SK-N-SH (cell line): ENCODE data around the gene PMIS2. TPM values are rescaled to one million over a fixed set of nuclear protein-coding genes. Genes with fewer than 3 reads are reported as not detected.
"Not testable (repeated sequence)": the region's sequence is repeated elsewhere in the genome, so short reads cannot be mapped to it uniquely, and the experiment has no call there.

ENCODE experiments used
- CTCF ChIA-PET: fragments of 300-600, 350-600 bp; formaldehyde crosslinking; extraction: SDS; loops from one replicate; lab custom pipeline; 2021; lab: Yijun Ruan, JAX
- POLR2A ChIA-PET: fragments of 350-600 bp; sonication (Branson Sonifier 250); formaldehyde crosslinking; extraction: SDS; loops from one replicate; lab custom pipeline; 2020; ENCODE audit warnings: antibody characterized with exemption, inconsistent platforms; lab: Yijun Ruan, JAX
- DNase-seq: peaks from one replicate; pipeline ENCODE4 v3.0.0; 2012
- H2AFZ ChIP-seq: fragments of 200-600 bp; sonication (generic); 2 replicates; pipeline ENCODE4 v1.8.1; 2016; ENCODE audit warnings: antibody characterized with exemption, mild to moderate bottlenecking, low read depth
- H3F3A ChIP-seq: fragments of 200-600 bp; sonication (generic); replicated peaks from 2 replicates; pipeline ENCODE3; 2016; ENCODE audit warnings: antibody characterized with exemption, mild to moderate bottlenecking; ENCODE audit not compliant: insufficient read depth
- H3K27ac ChIP-seq, 2 experiments: fragments of 200-500 bp in 1 of 2; fragments of 200-600 bp in 1 of 2; sonication (Bioruptor generic) in 1 of 2; sonication (generic), shearing (Covaris generic) in 1 of 2; 2 replicates each; pipeline versions ENCODE4 v1.5.1 to v1.6.1; 2014 to 2016; ENCODE audit warnings: low read depth in 2 of 2, inconsistent platforms in 1 of 2, low read length in 1 of 2, mild to moderate bottlenecking in 1 of 2, mixed read lengths in 1 of 2
- H3K27me3 ChIP-seq: fragments of 200-600 bp; sonication (generic), shearing (Covaris generic); 2 replicates; pipeline ENCODE4 v1.6.1; 2016; ENCODE audit warnings: mixed run types; ENCODE audit not compliant: insufficient read depth
- H3K36me3 ChIP-seq, 2 experiments: fragments of 200-500 bp in 1 of 2; fragments of 200-600 bp in 1 of 2; sonication (Bioruptor generic) in 1 of 2; sonication (generic) in 1 of 2; replicated peaks in 1 of 2; 2 replicates each; pipeline versions ENCODE3 to v1.5.1; 2014 to 2016; ENCODE audit warnings: low read length in 1 of 2, mild to moderate bottlenecking in 1 of 2; ENCODE audit not compliant: insufficient read depth in 2 of 2, control insufficient read depth in 1 of 2
- H3K4me1 ChIP-seq, 2 experiments: fragments of 200-500 bp in 1 of 2; fragments of 200-600 bp in 1 of 2; sonication (Bioruptor generic) in 1 of 2; sonication (generic), shearing (Covaris generic) in 1 of 2; 2 replicates each; pipeline versions ENCODE4 v1.5.1 to v1.6.1; 2014 to 2016; ENCODE audit warnings: low read depth in 1 of 2, low read length in 1 of 2, mixed run types in 1 of 2; ENCODE audit not compliant: insufficient read depth in 2 of 2, control insufficient read depth in 1 of 2
- H3K4me2 ChIP-seq: fragments of 200-600 bp; sonication (generic), shearing (Covaris generic); 2 replicates; pipeline ENCODE4 v1.6.1; 2017; ENCODE audit warnings: mixed run types
- H3K4me3 ChIP-seq, 2 experiments: fragments of 200-500 bp in 1 of 2; fragments of 200-600 bp in 1 of 2; sonication (Bioruptor generic) in 1 of 2; sonication (generic), shearing (Covaris generic) in 1 of 2; 2 replicates each; pipeline versions ENCODE4 v1.5.1 to v1.8.1; 2014 to 2016; ENCODE audit warnings: low read depth in 2 of 2, inconsistent platforms in 1 of 2, low read length in 1 of 2, mild to moderate bottlenecking in 1 of 2, mixed read lengths in 1 of 2, moderate library complexity in 1 of 2
- H3K79me2 ChIP-seq: fragments of 200-600 bp; sonication (generic); 2 replicates; pipeline ENCODE4 v1.8.1; 2017; ENCODE audit warnings: mild to moderate bottlenecking; ENCODE audit not compliant: insufficient read depth
- H3K9ac ChIP-seq: fragments of 200-600 bp; sonication (generic); 2 replicates; pipeline ENCODE4 v1.6.1; 2017; ENCODE audit warnings: mixed run types
- H3K9me2 ChIP-seq: fragments of 200-600 bp; sonication (generic); 2 replicates; pipeline ENCODE4 v1.6.1; 2017; ENCODE audit warnings: mixed run types
- H3K9me3 ChIP-seq: fragments of 200-600 bp; sonication (generic); 2 replicates; pipeline ENCODE4 v1.6.1; 2017; ENCODE audit warnings: mixed run types, mild to moderate bottlenecking, moderate library complexity
- H4K20me1 ChIP-seq: fragments of 200-600 bp; sonication (generic); 2 replicates; pipeline ENCODE4 v1.6.1; 2017; ENCODE audit warnings: mild to moderate bottlenecking, mixed run types; ENCODE audit not compliant: insufficient read depth
- CHD2 ChIP-seq: fragments of 150-350 bp; IDR thresholded peaks from 2 replicates; pipeline ENCODE4 v1.6.1; 2018; ENCODE audit warnings: low read length; ENCODE audit not compliant: partially characterized antibody
- CTCF ChIP-seq: fragments of 200-600 bp; sonication (generic); IDR thresholded peaks from 2 replicates; pipeline ENCODE4 v1.6.1; 2017; ENCODE audit warnings: antibody characterized with exemption, mild to moderate bottlenecking, moderate library complexity
- FOXM1 ChIP-seq: IDR thresholded peaks from 2 replicates; pipeline ENCODE4 v1.4.0; 2012; ENCODE audit warnings: low read depth, mild to moderate bottlenecking
- GATA2 ChIP-seq: sonication (generic); formaldehyde crosslinking; IDR thresholded peaks from 2 replicates; pipeline ENCODE4 v1.5.0; 2020; ENCODE audit warnings: mild to moderate bottlenecking, missing genetic modification reagents
- MEF2A ChIP-seq: IDR thresholded peaks from 2 replicates; pipeline ENCODE4 v1.4.0; 2012; ENCODE audit warnings: low read depth, borderline replicate concordance
- NFIC ChIP-seq: IDR thresholded peaks from 2 replicates; pipeline ENCODE4 v1.4.0; 2012; ENCODE audit warnings: borderline replicate concordance
- PBX3 ChIP-seq: IDR thresholded peaks from 2 replicates; pipeline ENCODE4; 2012
- RXRA ChIP-seq: IDR thresholded peaks from 2 replicates; pipeline ENCODE4 v1.4.0; 2012; ENCODE audit warnings: low read depth, mild to moderate bottlenecking, borderline replicate concordance
- SMC3 ChIP-seq: IDR thresholded peaks from 2 replicates; pipeline ENCODE4 v1.6.1; 2012; ENCODE audit warnings: low read depth, low read length, improper control_type of control experiment
- TCF12 ChIP-seq: IDR thresholded peaks from 2 replicates; pipeline ENCODE4 v1.4.0; 2012
- ZBTB33 ChIP-seq: IDR thresholded peaks from 2 replicates; pipeline ENCODE4 v1.4.0; 2012; ENCODE audit warnings: low read depth, borderline replicate concordance
- WGBS: methylation state at CpG from one replicate; pipeline ENCODE4 v1.1.6; 2017; ENCODE audit warnings: low lambda C conversion rate; 5-methylcytosine and 5-hydroxymethylcytosine counted together
- polyA plus RNA-seq, 3 experiments: library from polyadenylated mRNA; depleted of rRNA; stranded (reverse); fragments of >200 nt; gene quantifications; 2 replicates each; pipeline ENCODE4 v1.2.3, GENCODE V29; 2012

Gene PMIS2
- polyA plus RNA-seq, 1 of the 3 experiments (the other 2 are of a cell fraction), result not detected

- WGBS, result 8% methylated on average over 4 of the region's 4 CpGs
- POLR2A ChIA-PET, result interaction anchor here (0.6 kb wide), 1 partner anchor 134 kb away, joined by 4 read pairs; no protein-coding TSS in a partner anchor
- no peak overlapping the region for H3K9ac ChIP-seq
- H3K9me3 ChIP-seq, result no peaks in the 10 kb centered on the region
- H3K4me3 ChIP-seq, result no peak overlapping the region
- TF ChIP-seq ZBTB33 (no peak), PBX3 (peak; percentile 62)
- no peak overlapping the region for H2AFZ ChIP-seq
- H3F3A ChIP-seq, result no peaks in the 10 kb centered on the region
- H3K79me2 ChIP-seq, result no peaks in the 10 kb centered on the region
- H3K9me2 ChIP-seq, result no peaks in the 10 kb centered on the region
- peaks cover 25% of the 10 kb centered on the region; the same call in 1 of the 2 replicates for H3K27me3 ChIP-seq
- H3K4me2 ChIP-seq, result no peak overlapping the region
- CTCF ChIA-PET, result no interaction called here
- peak; percentile 43 for DNase-seq
- no peaks in the 10 kb centered on the region for H3K36me3 ChIP-seq
- H3K4me1 ChIP-seq, result no peaks in the 10 kb centered on the region
- H3K27ac ChIP-seq, result no peak overlapping the region
- no peaks in the 10 kb centered on the region for H4K20me1 ChIP-seq
These were observed 10.5 kb downstream of the PMIS2 start for GRCh38 chr19:35596366-35596999.

DNA sequence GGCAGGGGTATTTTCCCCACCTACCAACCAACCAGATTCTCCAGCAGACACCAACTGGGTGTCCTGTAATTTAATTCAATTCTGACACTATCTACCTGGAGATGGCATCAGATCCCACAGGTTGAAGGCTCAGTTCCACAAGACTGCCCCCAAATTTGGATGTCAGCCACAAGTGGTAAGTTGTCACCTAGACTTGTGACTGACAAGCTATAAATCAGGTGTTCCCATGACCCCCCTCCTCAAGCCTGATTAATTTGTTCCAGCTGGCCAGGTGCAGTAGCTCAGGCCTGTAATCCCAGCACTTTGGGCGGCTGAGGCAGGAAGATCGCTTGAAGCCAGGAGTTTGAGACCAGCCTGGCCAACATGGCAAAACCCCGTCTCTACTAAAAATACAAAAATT lies 16.0 kb downstream of the PMIS2 start:
- Histone ChIP-seq H4K20me1 (no peaks in the 10 kb centered on the region), H3K79me2 (no peaks in the 10 kb centered on the region), H3K9ac (no peak overlapping the region), H3K27ac (no peak overlapping the region), H3K9me3 (no peaks in the 10 kb centered on the region), H3K4me3 (no peak overlapping the region), H3K36me3 (no peaks in the 10 kb centered on the region), H3K4me1 (no peaks in the 10 kb centered on the region), H3K27me3 (peaks cover 34% of the 10 kb centered on the region; the same call in 1 of the 2 replicates), H3F3A (no peaks in the 10 kb centered on the region), H2AFZ (no peak overlapping the region), H3K4me2 (no peak overlapping the region), H3K9me2 (no peaks in the 10 kb centered on the region)
- no peak for TF ChIP-seq MEF2A
- no peak for TF ChIP-seq FOXM1
- no peak for TF ChIP-seq CTCF
- no peak for TF ChIP-seq NFIC
- TF ChIP-seq SMC3, result no peak
- TF ChIP-seq TCF12, result no peak
- no peak for TF ChIP-seq CHD2
- no peak for TF ChIP-seq RXRA
- TF ChIP-seq GATA2 (CRISPR knock-in tag), result no peak
- 10% methylated on average over 3 of the region's 3 CpGs for WGBS
- DNase-seq, result no peak
- ChIA-PET POLR2A (no interaction called here), CTCF (no interaction called here)

DNA sequence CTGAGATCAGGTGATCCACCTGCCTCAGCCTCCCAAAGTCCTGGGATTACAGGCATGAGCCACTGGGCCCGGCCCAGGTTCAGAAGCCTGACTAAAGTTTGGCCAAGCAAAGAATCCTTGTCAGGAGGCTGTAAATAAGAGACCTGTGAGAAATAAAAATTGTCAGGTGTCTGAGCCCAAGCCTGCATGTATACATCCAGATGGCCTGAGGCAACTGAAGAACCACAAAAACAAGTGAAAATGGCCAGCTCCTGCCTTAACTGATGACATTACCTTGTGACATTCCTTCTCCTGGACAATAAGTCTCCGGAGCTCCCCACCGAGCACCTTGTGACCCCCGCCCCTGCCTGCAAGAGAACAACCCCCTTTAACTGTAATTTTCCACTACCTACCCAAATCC lies 18.5 kb downstream of the PMIS2 start:
- not testable (repeated sequence) for H3K79me2 ChIP-seq, H3K9me2 ChIP-seq, H3F3A ChIP-seq, H3K4me3 ChIP-seq, H3K4me2 ChIP-seq, H3K36me3 ChIP-seq, H3K27ac ChIP-seq, H4K20me1 ChIP-seq, H3K9me3 ChIP-seq, H3K4me1 ChIP-seq, DNase-seq, H2AFZ ChIP-seq, H3K9ac ChIP-seq
- peaks cover 34% of the 10 kb centered on the region; the same call in 1 of the 2 replicates for H3K27me3 ChIP-seq
- WGBS, result 27% methylated on average over 4 of the region's 4 CpGs
- POLR2A ChIA-PET, result interaction anchor here (0.7 kb wide), 1 partner anchor 461 kb away, joined by 3 read pairs; no protein-coding TSS in a partner anchor
- CTCF ChIA-PET, result interaction anchor here (0.9 to 1.9 kb wide), 2 partner anchors 12 to 17 kb away, joined by 3 to 7 read pairs; no protein-coding TSS in a partner anchor

DNA sequence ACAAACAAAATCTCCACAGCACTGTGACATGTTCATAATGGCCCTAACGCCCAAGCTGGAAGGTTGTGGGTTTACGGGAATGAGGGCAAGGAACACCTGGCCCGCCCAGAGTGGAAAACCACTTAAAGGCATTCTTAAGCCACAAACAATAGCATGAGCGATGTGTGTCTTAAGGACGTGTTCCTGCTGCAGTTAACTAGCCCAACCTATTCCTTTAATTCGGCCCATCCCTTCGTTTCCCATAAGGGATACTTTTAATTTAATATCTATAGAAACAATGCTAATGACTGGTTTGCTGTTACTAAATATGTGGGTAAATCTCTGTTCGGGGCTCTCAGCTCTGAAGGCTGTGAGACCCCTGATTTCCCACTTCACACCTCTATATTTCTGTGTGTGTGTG lies 21.2 kb downstream of the PMIS2 start:
- CTCF ChIA-PET, result interaction anchor here (1.3 to 2.1 kb wide), 3 partner anchors 51 to 96 kb away, joined by 3 to 5 read pairs (median 5); no protein-coding TSS in a partner anchor
- POLR2A ChIA-PET, result not testable (repeated sequence)

More for the DNA sequence above, 21.2 kb downstream of the PMIS2 start:
- DNase-seq, H3K4me2 ChIP-seq, H3K9ac ChIP-seq, H2AFZ ChIP-seq, H3K9me2 ChIP-seq, H3K27ac ChIP-seq, H3F3A ChIP-seq, H3K4me1 ChIP-seq, H3K4me3 ChIP-seq, H3K79me2 ChIP-seq, H3K36me3 ChIP-seq, H4K20me1 ChIP-seq, H3K9me3 ChIP-seq: not testable (repeated sequence)
- WGBS, result 19% methylated on average over 8 of the region's 8 CpGs
- H3K27me3 ChIP-seq, result peaks cover 13% of the 10 kb centered on the region; the same call in 1 of the 2 replicates
